ENCODE results near the gene CDH23.

Gene CDH23

GRCh38 chr10:71603754-71604153 is 207.0 kb downstream of the CDH23 start:
- no peak for DNase-seq (ENCODE audit: low read depth, low spot score)

- DNase-seq (ENCODE audit: low read depth, low spot score): no peak
These were observed 207.8 kb downstream of the CDH23 start for GRCh38 chr10:71604324-71605018.

- no peak for DNase-seq (ENCODE audit: low read depth, low spot score)
These were observed 208.7 kb downstream of the CDH23 start for GRCh38 chr10:71605263-71605962.

GRCh38 chr10:71606257-71607081 is 209.7 kb downstream of the CDH23 start:
- DNase-seq (ENCODE audit: low read depth, low spot score): no peak

- no peak for DNase-seq (ENCODE audit: low read depth, low spot score)
These were observed 210.3 kb downstream of the CDH23 start for GRCh38 chr10:71607082-71607443.

- peak; percentile 21 for DNase-seq (ENCODE audit: low read depth, low spot score)
These were observed 212.4 kb downstream of the CDH23 start for GRCh38 chr10:71608819-71609768.

- no peak for DNase-seq (ENCODE audit: low read depth, low spot score)
These were observed 213.9 kb downstream of the CDH23 start for GRCh38 chr10:71610651-71611050.

GRCh38 chr10:71611131-71611530 is 214.4 kb downstream of the CDH23 start:
- no peak for DNase-seq (ENCODE audit: low read depth, low spot score)

- no peak for DNase-seq (ENCODE audit: low read depth, low spot score)
These were observed 215.1 kb downstream of the CDH23 start for GRCh38 chr10:71611709-71612422.

GRCh38 chr10:71613261-71613777 is 216.6 kb downstream of the CDH23 start:
- DNase-seq (ENCODE audit: low read depth, low spot score): no peak

- DNase-seq (ENCODE audit: low read depth, low spot score): no peak
These were observed 217.2 kb downstream of the CDH23 start for GRCh38 chr10:71613877-71614276.

- DNase-seq (ENCODE audit: low read depth, low spot score): no peak
These were observed 218.2 kb downstream of the CDH23 start for GRCh38 chr10:71614946-71615345.

- DNase-seq (ENCODE audit: low read depth, low spot score): no peak
These were observed 219.0 kb downstream of the CDH23 start for GRCh38 chr10:71615538-71616329.

- no peak for DNase-seq (ENCODE audit: low read depth, low spot score)
These were observed 220.3 kb downstream of the CDH23 start for GRCh38 chr10:71616817-71617654.

- DNase-seq (ENCODE audit: low read depth, low spot score): no peak
These were observed 221.5 kb downstream of the CDH23 start for GRCh38 chr10:71618176-71618575.

- DNase-seq (ENCODE audit: low read depth, low spot score): no peak
These were observed 221.9 kb downstream of the CDH23 start for GRCh38 chr10:71618598-71618997.

GRCh38 chr10:71620642-71621041 is 223.9 kb downstream of the CDH23 start:
- DNase-seq (ENCODE audit: low read depth, low spot score): no peak

GRCh38 chr10:71621231-71622153 is 224.8 kb downstream of the CDH23 start:
- DNase-seq (ENCODE audit: low read depth, low spot score): no peak
